HG03442 (cell line): ENCODE measurements around the gene MTX1.
"Not testable (repeated sequence)": the region's sequence is repeated elsewhere in the genome, so short reads cannot be mapped to it uniquely, and the experiment has no call there.

Experiments used
- ATAC-seq: cut with Tn5 transposase; IDR thresholded peaks from one replicate; pipeline ENCODE4 v1.9.1; 2021; ENCODE audit warnings: mild to moderate bottlenecking, moderate library complexity; ENCODE audit not compliant: unreplicated experiment

MTX1 gene

DNA sequence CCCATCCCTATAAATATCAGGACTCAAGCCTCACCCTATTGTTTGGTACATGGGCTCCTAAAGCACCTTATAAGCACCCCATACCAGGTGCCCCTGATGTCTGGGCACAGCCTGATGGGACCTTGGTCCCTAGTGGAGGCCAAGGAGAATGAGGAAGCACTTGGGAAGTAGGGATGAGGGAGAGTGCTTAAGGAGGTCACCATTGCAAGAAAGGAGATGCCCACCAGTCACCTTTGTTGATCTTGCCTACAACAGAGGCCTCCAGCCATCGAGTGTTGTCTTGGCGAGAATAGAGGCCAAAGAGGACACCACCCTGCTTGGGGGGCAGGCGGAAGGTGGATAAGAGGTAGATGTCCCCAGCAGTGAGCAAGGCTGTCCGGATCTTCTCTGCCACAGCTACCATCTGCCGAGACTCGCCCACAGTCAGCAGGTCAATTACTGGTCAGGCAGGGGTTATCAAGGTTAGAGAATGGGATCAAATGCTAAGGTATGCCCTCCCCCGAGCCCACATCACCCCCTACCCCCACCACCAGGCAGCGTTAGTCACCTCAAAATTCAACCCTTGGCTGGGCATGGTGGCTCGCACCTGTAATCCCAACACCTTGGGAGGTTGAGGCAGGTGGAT is 2.4 kb upstream of the MTX1 start:
- no peak for ATAC-seq

DNA sequence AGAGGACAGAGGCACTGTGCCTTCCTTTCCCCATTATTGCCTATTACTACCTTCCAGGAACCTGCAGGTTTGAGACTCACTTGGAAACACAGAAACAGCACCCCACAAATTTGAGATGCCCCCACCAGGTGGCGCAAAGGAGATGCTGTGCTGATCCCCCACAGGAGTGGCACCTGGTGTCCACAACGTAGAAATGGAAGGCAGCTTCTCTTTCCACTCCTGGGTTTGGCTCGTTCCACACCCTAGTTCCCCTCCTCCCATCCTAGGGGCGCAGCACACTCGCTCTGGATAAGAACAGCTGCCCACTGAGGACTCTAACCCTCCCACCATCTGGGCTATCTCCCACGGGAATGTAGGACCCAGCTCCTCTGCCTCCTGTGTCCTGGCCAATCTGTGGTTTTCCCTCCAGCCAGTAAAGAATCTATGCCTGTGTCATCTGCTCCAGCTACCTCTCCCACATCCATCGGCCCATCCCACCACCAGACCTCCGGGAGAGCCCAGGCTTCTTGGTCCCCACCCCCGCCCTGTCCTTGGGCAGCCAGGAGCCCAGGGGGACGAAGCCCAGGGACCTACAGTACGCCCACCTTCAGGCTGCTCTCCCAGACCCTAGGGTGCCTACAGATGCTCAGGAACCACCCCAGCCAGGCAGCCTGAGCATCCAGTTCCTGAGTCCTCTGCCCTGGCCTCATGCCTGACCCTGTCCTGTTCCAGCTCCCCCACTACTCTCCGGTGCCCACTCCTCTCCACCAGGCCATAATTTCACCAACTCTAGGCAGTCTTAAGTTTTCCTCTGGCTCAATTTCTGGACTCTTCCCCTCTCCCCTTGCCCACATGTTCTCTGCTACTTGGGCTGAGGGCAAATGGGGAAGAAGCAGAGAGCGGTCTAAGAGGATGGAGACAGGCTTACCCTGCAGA is 1.3 kb upstream of the MTX1 start:
- ATAC-seq = no peak

DNA sequence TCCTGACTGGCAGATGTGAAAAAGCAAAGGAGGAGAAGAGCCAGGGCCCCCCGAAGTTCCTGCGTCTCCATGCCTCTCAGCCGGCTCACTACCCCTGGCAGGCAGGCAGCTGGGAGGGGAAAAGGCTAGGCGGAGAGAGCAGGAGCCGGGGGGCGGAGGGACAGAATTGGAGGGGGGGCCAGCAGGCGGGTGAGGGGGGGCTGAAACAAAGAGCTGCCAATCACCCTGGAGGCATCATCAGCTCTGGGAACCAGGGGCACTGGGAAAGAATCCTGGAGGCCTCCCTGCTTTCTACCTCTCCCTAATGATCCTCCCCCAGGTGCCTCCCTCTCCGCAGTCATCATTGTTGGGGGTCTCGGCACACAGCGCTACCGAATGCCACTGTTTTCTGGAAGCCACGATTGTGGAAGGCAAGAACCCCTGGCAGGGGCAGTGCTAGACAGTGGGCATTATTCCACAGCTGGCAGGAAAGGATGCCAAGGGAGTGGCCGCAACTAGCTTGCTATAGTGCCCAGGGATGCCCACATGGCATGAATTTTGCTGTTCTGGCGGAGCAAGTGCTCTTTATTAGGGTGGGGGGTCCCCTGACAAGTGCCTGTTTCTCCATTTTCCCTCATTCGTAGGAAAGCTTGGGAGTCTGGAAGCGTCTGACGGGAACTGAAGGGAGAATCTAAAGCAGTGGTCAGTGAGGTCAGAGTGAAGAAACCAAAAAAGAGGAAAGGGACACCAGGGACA is 522 bp upstream of the MTX1 start, which contains the start of gene THBS3:
THBS3 (minus strand) TSS at position 92 of the 735 bp plus-strand sequence; CDS start at position 71, 21 bp downstream.
- ATAC-seq = no peak

DNA sequence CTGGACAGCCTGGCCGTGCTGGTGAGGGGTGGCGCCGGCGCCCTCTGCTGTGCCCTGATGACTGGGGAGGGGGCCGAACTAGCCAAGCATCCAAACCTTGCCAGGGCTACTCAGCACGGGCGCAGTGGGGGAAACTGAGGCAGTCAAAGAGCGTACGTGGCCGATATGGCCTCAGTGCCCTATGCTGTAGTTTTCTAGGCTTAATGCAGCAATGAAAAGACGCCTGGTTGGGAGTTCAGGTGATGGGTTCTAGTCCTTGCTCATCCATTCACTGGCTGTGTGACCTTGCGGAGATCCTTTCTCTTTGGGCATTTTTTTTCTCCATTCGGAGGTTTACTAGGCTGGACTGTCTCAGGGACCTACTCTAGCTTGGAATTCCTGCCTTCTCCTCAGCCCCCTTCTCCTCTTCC is 822 bp downstream of the MTX1 start:
- no peak for ATAC-seq

DNA sequence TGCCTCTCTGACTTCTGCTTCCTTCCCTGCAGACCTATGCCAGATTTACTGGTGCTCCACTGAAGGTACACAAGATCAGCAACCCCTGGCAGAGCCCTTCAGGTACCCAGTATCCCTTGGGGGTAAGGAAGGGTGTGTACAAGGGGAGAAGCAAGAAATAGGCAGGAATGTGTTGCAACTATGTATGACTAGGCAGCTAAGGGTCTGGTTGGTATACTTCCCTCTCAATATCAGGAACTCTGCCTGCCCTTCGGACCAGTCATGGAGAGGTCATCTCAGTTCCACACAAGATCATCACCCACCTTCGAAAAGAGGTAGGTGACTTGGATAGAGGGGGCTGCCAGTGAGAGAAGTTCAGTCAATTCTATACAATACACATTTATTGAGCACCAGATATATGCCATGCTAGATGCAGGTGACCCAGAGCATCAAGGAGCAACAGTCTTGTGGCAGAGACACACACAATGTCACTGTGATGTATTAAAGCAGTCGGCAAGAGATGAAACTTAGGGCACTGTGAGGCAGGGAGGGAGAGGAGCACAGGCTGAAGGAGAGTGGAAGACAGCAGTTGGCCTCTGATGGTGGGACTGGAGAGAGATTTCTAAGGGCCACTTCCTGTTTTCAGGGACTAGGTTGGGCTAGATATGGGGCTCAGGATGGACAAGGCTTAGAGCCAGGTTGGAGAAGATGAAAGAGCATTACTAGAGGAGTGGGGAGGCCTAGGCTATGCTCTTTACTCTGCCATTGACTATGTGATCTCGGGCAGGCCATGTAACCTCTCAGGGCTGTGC is 2.0 kb downstream of the MTX1 start:
- ATAC-seq = no peak

DNA sequence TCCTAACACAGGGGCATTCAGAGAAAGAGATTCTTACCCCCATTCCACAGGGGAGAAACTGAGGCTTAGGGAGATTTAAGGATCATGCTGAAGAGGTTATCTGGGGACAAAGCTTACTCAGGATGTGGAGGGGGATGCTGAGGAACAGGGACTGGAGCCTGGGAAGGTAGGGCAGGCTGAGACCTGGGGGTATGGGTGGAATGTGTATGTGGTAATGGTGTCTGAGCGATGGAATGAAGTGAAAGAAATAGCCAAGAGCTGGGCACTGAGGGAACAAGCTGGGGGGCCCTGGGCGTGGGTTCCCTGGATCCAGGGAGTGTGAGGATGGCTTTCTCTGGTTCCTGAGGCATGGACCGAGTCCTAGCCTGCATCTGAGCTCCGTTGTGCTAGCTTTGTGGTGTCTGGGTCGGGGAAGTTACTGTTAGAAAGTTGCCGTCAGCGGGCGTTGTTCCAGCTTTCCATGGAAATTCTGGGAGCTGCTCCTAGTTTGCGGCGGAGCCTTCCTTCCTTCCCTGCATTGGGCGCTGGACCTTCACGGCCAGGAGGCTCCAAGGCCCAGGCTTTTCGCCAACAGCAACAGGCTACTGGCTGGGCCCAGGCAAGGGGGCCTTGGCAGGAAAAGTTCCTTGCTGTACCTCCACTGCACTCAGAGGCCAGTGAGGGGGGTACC is 3.0 kb downstream of the MTX1 start:
- not testable (repeated sequence) for ATAC-seq

DNA sequence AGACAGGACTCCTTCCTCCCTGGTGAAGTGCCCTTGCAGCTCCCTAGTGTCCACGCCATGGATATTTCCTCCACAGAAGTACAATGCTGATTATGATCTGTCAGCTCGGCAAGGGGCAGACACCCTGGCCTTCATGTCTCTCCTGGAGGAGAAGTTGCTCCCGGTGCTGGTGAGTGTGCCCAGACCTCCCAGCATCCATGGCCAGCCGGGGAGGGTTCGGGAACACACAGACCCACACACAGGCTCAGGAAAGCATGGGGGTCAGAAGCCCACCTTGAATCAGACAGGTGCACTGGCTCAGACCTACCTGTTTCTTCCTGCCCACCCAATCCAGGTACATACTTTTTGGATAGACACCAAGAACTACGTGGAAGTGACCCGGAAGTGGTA is 3.6 kb downstream of the MTX1 start:
- not testable (repeated sequence) for ATAC-seq

DNA sequence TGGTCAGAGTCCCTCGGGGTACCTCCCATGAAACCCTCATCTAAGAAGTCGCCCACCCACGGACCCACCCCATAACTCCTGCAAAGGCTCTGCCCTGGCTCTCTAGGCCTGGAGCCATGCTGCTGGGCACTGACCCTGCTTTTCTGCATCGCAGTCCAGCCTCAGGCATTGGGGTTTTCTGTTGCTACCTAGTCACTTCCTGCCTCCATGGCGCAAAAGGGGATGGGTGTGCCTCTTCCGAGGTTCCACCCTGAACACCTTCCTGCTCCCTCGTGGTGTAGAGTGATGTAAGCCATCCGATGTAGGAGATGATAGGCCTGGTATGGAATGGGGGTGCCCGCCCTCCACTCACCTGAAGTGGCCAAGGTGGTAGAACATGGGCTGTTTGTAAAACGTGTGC is 6.2 kb downstream of the MTX1 start:
- ATAC-seq = not testable (repeated sequence)

DNA sequence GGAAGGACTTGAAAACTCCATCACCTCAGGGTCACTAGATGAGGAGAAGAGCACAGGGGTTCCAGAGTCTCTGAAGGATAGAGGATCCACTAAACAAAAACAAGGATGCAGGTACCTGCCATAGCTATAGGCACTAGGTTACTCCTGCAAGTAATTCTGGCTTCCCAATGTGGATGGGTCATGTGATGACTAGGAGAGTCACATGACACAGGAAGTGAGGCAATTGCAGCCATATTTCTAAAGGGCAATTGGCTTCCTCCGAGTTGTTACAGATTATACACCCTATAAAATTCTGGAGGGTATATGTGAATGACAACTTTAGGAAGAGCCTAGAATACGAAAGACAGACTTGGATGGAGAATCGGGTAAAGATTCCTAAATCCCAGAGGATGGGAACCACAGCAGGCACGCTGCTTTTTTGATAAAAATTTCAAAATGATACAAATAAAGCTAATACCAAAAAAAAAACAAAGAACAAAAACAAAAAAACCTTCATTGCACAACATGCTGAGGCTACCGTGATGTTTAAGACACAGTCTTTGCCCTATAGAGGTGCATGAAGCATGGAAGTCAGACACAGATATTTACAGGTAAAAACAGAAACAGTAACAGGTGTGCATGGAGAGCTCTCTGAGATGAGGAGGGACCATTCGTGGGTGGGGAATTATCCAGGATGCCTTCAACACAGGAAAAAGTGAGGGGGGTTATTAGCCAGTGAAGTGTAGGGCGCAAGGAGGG is 10.5 kb downstream of the MTX1 start:
- ATAC-seq = no peak

DNA sequence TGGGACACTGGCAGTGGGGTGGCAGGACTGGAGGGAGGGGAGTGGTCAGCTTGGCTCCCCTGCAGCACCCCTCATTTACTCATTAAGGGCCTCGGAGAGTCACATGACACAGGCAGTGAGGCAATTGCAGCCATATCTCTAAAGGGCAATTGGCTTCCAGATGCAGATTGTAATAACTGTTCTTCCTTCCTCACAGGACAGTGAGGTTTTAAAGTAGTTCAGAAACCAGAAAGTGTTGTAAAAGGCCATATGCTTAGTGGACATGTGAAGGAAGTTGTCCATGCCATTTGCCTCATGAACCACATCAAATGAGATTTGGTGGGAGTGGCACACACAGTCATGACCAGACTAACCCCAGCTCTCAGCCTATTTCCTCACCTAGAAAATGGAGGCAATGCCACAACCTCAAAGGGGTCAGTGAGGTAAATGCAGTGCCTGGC is 11.1 kb downstream of the MTX1 start:
- ATAC-seq = no peak

DNA sequence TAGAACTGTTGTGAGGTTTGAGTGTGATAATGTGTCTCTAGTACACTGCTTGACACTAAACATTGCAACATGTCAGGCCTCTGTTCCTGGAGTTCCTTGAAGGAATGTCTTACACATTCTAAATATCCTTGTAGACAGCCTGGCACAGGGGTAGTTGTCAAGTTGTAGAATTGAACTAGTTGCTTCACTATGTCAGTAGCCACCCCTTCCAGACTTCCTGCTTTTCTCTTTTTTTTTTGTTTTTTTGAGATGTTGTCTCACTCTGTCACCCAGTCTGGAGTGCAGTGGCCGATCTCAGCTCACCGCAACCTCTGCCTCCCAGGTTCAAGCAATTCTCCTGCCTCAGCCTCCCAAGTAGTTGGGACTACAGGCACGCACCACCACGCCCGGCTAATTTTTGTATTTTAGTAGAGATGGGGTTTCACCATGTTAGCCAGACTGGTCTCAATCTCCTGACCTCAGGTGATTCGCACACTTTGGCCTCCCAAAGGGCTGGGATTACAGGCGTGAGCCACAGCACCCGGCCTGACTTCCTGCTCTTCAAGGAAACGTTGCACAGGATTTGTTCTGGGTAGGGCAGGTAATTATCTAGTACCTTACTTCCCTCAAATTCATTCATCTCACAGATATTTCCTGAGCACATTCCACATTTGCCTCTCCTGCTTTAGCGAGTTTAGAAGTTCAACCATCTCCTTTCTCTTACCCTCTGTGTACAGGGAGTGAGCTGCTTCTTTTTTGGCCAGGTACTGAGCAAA is 11.9 kb downstream of the MTX1 start:
- ATAC-seq = not testable (repeated sequence)

DNA sequence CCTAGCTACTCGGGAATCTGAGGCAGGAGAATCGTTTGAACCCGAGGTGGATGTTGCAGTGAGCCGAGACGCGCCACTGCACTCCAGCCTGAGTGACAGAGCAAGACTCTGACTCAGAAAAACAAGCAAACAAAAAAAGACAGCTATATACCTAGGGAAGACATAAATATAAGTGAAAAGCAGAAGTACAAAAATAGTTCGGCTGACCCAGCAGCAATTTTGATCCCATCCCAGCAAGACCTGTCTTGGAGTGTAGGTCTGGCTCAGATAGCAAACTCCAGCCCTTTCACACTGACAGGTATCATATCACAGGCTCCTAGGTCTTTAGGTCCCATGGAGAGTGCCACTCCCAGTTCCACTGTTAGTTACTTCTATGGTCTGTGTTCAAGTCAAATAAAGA is 14.6 kb downstream of the MTX1 start:
- ATAC-seq = no peak

DNA sequence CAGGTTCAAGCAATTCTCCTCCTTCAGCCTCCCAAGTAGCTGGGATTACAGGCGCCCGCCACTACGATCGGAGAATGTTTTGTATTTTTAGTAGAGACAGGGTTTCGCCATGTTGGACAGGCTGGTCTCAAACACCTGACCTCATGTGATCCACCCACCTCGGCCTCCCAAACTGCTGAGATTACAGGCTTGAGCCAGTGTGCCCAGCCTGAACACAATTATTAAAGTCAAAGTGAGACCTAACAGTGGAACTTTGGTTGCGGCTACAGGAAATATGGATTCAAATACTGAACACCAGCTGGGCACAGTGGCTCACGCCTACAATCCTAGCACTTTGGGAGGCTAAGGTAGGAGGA is 16.9 kb downstream of the MTX1 start:
- ATAC-seq = not testable (repeated sequence)

DNA sequence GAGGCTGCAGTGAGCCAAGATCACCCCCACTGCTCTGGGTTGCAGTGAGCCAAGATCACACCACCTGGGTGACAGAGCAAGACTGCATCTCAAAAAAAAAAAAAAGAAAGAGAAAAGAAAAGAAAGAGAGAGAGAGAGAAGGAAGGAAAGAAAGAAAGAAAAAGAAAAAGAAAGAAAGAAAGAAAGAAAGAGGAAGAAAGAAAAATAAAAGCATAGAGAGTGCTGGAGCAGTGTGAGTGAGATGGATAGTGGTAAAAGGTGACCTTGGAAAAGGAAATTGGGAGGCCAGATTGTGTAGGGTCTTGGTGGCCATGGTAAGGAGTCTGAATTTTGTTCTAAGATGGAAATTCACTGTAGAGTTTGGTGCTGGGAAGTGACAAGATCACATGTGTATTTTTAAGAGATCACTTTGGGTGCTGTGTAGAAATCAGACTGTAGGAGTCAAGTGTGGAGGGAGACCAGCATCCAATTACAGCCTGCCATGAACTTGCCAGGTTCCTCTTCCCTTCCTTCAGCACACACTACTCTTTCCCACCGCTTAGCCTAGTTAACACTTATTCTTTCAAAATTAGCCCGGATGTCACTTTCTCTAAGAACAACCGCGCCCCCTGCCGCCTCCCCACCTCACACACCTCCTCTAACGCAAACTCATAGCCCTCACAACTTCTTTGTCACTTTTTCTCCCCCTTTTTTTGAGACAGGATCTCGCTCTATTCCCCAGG is 17.9 kb downstream of the MTX1 start:
- no peak for ATAC-seq

DNA sequence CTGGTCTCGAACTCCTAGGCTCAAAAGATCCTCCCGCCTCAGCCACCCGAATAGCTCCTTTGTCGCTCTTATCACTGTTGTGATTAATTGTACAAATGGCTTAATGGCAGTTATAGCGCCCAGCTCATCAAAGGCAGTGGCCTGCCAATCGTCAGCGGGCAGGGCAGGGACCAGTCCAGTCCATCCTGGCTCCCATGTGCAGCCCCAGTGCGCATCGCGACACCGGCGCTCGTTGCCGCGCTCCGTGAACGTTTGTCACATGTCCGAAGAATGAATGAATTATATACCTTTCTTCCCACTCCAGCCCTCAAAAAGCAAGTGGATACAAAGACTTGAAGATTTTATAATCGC is 18.4 kb downstream of the MTX1 start:
- no peak for ATAC-seq

DNA sequence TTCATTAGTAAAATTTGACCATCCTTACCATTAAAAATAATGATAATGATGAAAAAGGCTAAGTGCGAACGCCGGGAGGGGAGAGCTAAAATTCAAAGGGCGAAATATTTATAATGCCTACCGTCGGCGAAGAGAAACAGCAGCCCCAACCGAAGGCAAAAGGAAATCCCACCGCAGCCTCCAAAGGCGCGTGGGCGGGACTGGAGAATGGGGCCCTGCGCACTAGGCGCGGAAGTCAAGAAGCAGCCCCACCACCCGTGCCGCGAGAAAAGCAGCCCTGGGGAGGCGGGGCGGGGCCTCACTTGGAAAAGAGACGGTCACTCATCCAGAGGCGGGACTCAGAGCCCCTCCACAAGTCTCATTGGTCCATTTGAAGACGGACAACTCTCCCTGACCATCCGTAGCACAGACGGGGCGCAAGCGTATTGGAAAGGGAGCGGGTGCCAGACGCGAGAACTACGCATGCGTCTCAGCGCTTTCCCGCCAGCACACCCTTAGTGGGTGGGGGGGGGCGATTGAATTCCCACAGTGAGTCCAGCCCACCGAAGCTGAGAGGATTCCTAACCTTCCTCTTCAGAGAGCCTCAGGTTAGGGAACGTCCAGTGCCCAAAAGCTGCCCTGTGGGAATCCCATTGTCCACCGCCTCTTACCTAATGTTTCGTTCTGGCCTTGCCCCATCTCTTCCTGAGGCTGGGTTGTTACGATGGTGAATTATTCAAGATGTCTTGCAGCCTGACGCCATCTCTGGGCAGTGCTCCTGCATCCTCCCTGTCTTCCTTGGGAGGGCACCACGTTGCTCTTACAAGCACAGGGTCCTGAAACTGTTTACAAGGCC is 19.0 kb downstream of the MTX1 start:
- peak; percentile 88 for ATAC-seq

DNA sequence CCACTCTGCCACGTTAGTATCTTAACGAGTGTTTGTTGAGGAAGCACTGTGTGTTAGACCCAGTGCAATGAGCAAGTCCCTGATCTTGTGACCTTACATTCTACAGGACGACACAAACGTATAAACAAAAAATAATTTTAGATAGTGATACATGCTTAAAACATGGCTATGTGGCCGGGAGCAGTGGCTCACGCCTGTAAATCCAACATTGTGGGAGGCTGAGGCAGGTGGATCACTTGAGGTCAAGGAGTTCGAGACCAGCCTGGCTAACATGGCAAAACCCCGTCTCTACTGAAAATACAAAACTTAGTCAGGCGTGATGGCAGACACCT is 19.6 kb downstream of the MTX1 start:
- no peak for ATAC-seq

DNA sequence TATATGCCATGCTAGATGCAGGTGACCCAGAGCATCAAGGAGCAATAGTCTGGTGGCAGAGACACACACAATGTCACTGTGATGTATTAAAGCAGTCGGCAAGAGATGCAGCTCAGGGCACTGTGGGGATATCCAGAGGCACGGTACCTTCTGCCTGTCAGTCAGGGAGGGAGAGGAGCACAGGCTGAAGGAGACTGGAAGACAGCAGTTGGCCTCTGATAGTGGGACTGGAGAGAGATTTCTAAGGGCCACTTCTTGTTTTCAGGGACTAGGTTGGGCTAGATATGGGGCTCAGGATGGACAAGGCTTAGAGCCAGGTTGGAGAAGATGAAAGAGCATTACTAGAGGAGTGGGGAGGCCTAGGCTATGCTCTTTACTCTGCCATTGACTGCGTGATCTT is 22.8 kb downstream of the MTX1 start:
- not testable (repeated sequence) for ATAC-seq
